Astrocyte (in vitro differentiated cells and primary cell): ENCODE results near the gene BCR.

ENCODE experiments used
- EZH2 ChIP-seq: IDR thresholded peaks from 2 replicates; pipeline ENCODE4 v1.6.1; 2012; ENCODE audit warnings: mild to moderate bottlenecking, low read length, inconsistent platforms; ENCODE audit not compliant: insufficient read depth
- TF ChIP-seq, protein P1 (sequence below): IDR thresholded peaks from 2 replicates; pipeline ENCODE4 v1.5.1; 2011; ENCODE audit warnings: low read depth, mild to moderate bottlenecking, inconsistent platforms, low read length, moderate library complexity; ENCODE audit not compliant: insufficient read depth

DNA sequence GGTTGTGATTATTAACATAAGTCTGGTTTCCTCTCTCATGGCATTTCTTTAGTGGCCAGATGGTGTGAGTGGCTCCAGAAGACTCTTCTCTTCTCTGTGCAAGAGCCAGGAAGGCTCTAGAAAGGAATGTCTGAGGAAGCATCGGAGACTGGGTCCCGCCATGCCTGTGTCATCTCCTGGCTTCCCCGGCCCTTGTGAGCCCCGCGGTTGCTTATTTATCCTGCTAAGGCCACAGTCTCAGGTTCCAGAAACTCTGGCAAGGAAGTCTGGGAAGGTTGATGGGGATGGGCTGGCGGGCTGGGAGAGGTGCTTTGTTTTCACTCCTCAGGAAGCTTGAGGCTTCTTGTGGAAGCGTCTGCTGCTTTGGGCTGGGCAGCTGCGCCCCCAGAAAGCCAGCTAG, 18.9 kb downstream of the BCR start:
- TF ChIP-seq EZH2: no peak
- TF ChIP-seq, protein P1, sequence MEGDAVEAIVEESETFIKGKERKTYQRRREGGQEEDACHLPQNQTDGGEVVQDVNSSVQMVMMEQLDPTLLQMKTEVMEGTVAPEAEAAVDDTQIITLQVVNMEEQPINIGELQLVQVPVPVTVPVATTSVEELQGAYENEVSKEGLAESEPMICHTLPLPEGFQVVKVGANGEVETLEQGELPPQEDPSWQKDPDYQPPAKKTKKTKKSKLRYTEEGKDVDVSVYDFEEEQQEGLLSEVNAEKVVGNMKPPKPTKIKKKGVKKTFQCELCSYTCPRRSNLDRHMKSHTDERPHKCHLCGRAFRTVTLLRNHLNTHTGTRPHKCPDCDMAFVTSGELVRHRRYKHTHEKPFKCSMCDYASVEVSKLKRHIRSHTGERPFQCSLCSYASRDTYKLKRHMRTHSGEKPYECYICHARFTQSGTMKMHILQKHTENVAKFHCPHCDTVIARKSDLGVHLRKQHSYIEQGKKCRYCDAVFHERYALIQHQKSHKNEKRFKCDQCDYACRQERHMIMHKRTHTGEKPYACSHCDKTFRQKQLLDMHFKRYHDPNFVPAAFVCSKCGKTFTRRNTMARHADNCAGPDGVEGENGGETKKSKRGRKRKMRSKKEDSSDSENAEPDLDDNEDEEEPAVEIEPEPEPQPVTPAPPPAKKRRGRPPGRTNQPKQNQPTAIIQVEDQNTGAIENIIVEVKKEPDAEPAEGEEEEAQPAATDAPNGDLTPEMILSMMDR: no peak
